ENCODE results near the gene LRP2.
A peak's percentile ranks its signal among the peaks of the same experiment; 100 is the strongest.

LRP2 gene

GRCh38 chr2:169222665-169223064 is 139.7 kb downstream of the LRP2 start:
- Histone ChIP-seq H3K27me3 (ENCODE audit: control insufficient read depth, insufficient read depth, low read length) (no peaks in the 10 kb centered on the region), H3K9me3 (ENCODE audit: control insufficient read depth, low read length) (no peaks in the 10 kb centered on the region), H2AFZ (no peak overlapping the region), H3K9ac (no peak overlapping the region), H3K4me3 (ENCODE audit: low read depth, low read length) (no peak overlapping the region), H3K79me2 (no peaks in the 10 kb centered on the region), H3K4me2 (ENCODE audit: low read length) (no peak overlapping the region), H3K27ac (no peak overlapping the region), H3K4me1 (no peaks in the 10 kb centered on the region), H3K36me3 (ENCODE audit: control insufficient read depth, insufficient read depth, low read length) (no peaks in the 10 kb centered on the region)
- TF ChIP-seq, protein P1, sequence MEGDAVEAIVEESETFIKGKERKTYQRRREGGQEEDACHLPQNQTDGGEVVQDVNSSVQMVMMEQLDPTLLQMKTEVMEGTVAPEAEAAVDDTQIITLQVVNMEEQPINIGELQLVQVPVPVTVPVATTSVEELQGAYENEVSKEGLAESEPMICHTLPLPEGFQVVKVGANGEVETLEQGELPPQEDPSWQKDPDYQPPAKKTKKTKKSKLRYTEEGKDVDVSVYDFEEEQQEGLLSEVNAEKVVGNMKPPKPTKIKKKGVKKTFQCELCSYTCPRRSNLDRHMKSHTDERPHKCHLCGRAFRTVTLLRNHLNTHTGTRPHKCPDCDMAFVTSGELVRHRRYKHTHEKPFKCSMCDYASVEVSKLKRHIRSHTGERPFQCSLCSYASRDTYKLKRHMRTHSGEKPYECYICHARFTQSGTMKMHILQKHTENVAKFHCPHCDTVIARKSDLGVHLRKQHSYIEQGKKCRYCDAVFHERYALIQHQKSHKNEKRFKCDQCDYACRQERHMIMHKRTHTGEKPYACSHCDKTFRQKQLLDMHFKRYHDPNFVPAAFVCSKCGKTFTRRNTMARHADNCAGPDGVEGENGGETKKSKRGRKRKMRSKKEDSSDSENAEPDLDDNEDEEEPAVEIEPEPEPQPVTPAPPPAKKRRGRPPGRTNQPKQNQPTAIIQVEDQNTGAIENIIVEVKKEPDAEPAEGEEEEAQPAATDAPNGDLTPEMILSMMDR (IDR thresholded peaks at IDR 0.05): no peak

DNA sequence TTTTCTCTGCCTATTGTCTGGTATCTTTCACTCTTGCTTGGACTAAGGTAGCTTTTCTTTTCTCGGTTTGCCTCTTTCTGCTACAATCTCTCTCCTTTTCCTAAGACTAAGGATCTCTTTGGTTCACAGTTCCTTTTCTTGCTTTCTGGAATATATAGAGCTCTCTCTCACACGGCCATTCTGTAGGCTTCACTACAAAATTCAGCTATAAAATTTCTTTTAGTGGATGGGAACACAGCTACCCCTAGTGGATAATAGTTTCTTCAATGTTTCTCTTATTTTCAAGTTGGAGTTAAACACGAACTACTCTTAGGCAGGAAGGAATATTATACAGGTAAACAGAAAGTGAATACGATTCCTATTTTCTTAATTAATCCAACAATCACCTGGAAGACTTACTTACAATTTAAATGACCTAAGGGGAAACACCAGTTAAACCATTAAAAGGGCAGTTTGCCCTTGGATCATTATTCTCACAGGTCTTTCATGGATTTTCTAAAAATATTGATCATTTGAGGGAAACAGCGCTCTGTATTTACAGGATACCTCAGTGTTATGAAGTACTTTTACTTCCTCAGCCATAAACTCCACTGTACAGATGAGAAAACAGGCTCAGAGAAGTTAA is 140.5 kb downstream of the LRP2 start:
- Histone ChIP-seq H3K4me3 (ENCODE audit: low read depth, low read length) (no peak overlapping the region), H3K36me3 (ENCODE audit: control insufficient read depth, insufficient read depth, low read length) (no peaks in the 10 kb centered on the region), H3K79me2 (no peaks in the 10 kb centered on the region), H3K27me3 (ENCODE audit: control insufficient read depth, insufficient read depth, low read length) (no peaks in the 10 kb centered on the region), H2AFZ (no peak overlapping the region), H3K4me1 (no peaks in the 10 kb centered on the region), H3K4me2 (ENCODE audit: low read length) (no peak overlapping the region), H3K27ac (no peak overlapping the region), H3K9me3 (ENCODE audit: control insufficient read depth, low read length) (no peaks in the 10 kb centered on the region), H3K9ac (no peak overlapping the region)
- TF ChIP-seq, protein P1 (IDR thresholded peaks at IDR 0.05): peak; percentile 8

DNA sequence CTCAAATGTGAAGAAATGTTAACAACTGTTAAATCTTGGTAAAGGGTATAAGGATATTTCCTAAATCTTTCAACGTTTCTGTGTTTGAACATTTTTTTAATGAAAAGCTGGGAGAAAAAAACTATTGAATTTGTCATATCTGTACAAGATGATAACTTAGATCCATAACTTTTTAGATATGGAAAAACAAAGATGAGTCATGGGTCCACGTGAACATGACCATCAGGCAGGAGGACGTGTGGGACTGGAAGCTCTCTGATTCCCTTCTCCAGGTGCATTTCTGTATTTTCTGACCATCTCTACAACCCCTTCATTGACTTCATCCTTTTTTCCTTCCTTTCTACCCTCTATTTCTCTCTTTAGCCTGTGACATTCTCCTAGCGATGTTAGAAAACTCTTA is 151.4 kb downstream of the LRP2 start:
- Histone ChIP-seq H3K4me1 (no peaks in the 10 kb centered on the region), H3K4me3 (ENCODE audit: low read depth, low read length) (no peak overlapping the region), H3K27ac (no peak overlapping the region), H3K9ac (no peak overlapping the region), H3K79me2 (no peaks in the 10 kb centered on the region), H2AFZ (no peak overlapping the region), H3K27me3 (ENCODE audit: control insufficient read depth, insufficient read depth, low read length) (no peaks in the 10 kb centered on the region), H3K4me2 (ENCODE audit: low read length) (no peak overlapping the region), H3K36me3 (ENCODE audit: control insufficient read depth, insufficient read depth, low read length) (no peaks in the 10 kb centered on the region), H3K9me3 (ENCODE audit: control insufficient read depth, low read length) (no peaks in the 10 kb centered on the region)
- TF ChIP-seq, protein P1 (IDR thresholded peaks at IDR 0.05): no peak

- no peak overlapping the region for H3K4me3 ChIP-seq (ENCODE audit: low read depth, low read length)
- H3K27ac ChIP-seq: no peak overlapping the region
- no peak overlapping the region for H3K9ac ChIP-seq
- H3K27me3 ChIP-seq (ENCODE audit: control insufficient read depth, insufficient read depth, low read length): no peaks in the 10 kb centered on the region
- TF ChIP-seq, protein P1 (IDR thresholded peaks at IDR 0.05): no peak
- no peak overlapping the region for H3K4me2 ChIP-seq (ENCODE audit: low read length)
- no peaks in the 10 kb centered on the region for H3K4me1 ChIP-seq
- H3K36me3 ChIP-seq (ENCODE audit: control insufficient read depth, insufficient read depth, low read length): no peaks in the 10 kb centered on the region
- H2AFZ ChIP-seq: no peak overlapping the region
- no peaks in the 10 kb centered on the region for H3K79me2 ChIP-seq
- H3K9me3 ChIP-seq (ENCODE audit: control insufficient read depth, low read length): no peaks in the 10 kb centered on the region
Observed at GRCh38 chr2:169208026-169208425, 154.3 kb downstream of the LRP2 start.

DNA sequence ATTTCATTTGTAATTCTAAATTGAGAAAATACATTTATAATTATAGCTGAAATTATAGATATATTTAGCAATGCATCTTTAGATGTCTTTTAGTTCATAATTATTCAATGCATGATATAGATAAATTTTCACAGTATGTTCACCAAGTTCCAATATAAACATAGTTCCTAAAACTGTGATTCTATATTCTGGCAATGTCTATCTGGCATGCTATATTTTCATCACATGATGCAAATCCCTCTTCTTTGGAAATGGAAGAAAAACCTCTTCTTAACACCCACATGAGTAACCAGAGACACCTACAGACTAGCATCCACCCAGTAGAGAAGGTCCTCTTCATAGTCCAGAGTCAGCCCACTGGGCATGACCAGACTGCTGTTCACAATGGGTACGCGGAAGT is 157.2 kb downstream of the LRP2 start:
- no peak overlapping the region for H2AFZ ChIP-seq
- H3K9ac ChIP-seq: no peak overlapping the region
- no peaks in the 10 kb centered on the region for H3K36me3 ChIP-seq (ENCODE audit: control insufficient read depth, insufficient read depth, low read length)
- no peaks in the 10 kb centered on the region for H3K27me3 ChIP-seq (ENCODE audit: control insufficient read depth, insufficient read depth, low read length)
- H3K4me2 ChIP-seq (ENCODE audit: low read length): no peak overlapping the region
- no peaks in the 10 kb centered on the region for H3K79me2 ChIP-seq
- no peak overlapping the region for H3K4me3 ChIP-seq (ENCODE audit: low read depth, low read length)
- H3K27ac ChIP-seq: no peak overlapping the region
- H3K9me3 ChIP-seq (ENCODE audit: control insufficient read depth, low read length): no peaks in the 10 kb centered on the region
- H3K4me1 ChIP-seq: no peaks in the 10 kb centered on the region
- TF ChIP-seq, protein P1 (IDR thresholded peaks at IDR 0.05): no peak
